Eye (tissue), 1 donor: ENCODE results near the gene TAF8.
A peak's percentile ranks its signal among the peaks of the same experiment; 100 is the strongest.

Experiments
- DNase-seq: peaks from one replicate; pipeline ENCODE4 v3.0.0-alpha.2; 2015

TAF8 gene

DNA sequence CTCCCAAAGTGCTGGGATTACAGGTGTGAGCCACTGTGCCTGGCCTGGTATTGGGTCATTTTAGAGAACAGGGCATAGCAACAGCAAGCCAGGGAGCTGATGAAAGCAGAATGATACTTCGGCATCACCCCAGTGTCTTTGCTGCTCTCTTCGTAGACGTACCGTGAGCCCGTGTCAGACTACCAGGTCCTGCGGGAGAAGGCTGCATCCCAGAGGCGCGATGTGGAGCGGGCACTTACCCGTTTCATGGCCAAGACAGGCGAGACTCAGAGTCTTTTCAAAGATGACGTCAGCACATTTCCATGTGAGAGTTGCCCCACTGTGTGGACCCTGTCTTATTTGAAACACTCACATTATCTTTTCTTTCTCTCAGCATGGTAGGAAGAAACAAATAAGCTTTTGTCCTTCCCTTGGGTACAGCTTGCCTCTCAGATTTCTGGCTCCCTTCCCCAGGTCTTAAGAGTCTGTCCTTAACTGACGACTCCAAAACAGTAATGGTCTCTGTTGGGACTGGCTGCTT is 15.9 kb downstream of the TAF8 start:
- no peak for DNase-seq

DNA sequence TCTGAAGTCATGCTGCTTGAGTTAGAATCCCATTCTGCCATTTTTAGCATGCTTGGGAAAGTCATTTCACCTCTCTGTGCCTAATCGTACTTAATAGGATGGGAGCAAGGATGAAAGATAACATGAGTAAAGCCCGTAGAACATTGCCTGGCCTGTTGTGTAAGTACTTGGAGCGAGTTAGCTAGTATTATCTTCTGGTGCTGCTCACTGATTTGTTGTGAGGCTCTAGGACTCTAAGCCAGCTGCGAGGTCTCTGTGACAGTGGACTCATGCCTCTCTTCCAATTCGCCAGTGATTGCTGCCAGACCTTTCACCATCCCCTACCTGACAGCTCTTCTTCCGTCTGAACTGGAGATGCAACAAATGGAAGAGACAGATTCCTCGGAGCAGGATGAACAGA is 17.8 kb downstream of the TAF8 start:
- no peak for DNase-seq

DNA sequence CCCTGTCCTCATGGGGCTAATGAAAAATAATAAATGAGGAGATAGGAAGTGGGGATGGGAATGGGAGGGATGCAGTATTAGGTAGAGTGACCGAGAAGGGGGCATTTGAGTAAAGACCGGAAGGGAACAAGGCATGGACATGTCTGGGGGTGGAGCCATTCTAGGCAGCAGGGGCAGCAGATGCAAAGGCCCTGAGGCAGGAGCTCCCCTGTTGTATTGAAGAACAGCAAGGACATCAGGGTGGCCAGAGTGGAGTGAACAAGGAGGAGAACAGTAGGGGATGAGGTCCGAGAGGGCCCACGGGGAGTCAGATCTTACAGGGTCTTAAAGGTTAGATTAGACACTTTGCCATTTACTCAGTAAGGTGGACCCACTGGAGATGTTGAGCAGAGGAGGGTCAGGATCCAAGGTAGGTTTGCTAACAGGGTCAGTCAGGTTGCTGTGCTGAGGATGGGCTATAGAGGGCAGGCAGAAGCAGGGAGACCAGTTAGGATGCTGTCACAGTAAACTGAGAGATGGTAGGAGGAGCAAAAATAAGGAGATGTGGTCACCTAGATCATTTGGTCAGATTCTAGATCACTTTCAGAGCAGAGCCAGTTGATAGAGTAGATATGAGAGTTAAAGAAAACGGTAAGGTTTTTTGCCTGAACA is 18.7 kb downstream of the TAF8 start:
- no peak for DNase-seq

- DNase-seq = no peak
Observed at GRCh38 chr6:42071881-42072583, 21.7 kb downstream of the TAF8 start.

GRCh38 chr6:42073287-42073686 is 23.0 kb downstream of the TAF8 start:
- no peak for DNase-seq

DNA sequence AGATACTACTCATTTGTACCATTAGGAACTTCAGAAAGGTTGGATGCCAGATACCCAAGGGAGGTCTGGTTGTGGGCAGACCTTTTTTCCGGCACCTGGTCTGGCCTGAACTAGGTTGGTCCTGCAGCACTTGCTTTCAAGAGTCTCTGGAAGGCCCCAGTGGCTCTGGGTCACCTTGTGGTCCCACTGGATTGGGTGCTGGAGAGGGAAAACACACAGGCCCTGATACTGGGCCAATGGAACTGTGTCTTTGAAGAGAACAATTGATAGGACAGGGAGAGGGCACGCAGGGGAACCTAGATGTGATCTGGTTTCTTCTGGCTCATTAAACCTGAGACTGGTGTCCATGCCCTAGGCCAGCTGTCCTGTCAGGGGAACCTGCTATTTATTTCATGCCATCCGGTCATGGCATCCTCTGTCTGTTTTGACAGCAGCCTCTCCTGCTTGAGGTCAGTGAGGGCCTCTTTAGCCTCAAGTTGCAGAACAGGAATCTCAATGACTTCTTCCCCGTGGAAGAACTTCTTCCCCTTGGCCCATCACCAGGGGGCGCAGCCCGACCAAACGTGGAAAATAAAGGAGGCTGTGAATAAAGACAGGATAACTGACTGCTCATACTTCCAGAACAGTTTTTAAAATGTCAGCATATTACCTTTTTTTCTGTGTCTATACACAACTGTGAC is 25.0 kb downstream of the TAF8 start:
- DNase-seq = peak; percentile 88

DNA sequence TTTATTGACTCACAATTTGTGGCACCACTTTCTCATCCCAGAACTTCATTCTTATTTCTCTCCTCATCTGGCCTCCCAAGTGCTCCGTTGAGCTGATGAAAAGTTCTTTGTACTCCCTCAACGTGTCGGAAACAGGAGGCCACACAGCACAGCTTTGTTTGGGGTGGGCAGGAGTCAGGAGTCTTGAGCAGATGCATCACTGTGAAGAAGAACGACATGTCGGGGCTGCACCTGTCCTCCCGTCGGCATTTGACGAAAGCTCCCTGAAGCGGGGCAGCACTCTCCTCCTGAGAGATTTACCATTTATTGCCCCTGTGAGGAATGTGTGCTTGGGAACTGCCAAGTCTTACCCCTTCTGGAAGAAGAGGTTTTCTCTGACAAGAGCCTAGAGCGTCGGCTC is 28.1 kb downstream of the TAF8 start:
- DNase-seq = no peak

- DNase-seq = no peak
Observed at GRCh38 chr6:42079941-42080464, 29.7 kb downstream of the TAF8 start.

GRCh38 chr6:42083530-42083929 is 33.2 kb downstream of the TAF8 start:
- no peak for DNase-seq

DNA sequence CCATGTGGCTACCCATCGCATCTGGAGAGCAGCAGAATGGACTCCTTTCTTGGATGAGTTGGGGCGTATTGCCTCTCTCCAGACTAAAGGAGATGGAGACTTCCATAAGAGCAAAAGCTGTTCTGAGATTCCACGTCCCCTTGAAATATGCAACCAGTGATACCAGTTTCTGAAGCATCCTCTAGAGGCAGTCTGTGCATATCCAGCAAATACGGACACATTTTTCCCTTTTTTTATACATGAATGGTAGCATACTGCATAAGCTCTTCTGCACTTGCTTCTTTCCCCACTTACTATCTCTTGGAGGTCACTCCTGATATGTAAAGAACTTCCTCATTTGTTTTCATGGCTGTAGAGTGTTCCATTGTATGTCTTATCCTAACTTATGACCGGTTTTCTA is 34.6 kb downstream of the TAF8 start:
- DNase-seq = no peak

- DNase-seq = no peak
Observed at GRCh38 chr6:42086046-42087035, 36.0 kb downstream of the TAF8 start.

- DNase-seq = no peak
Observed at GRCh38 chr6:42088101-42088591, 37.8 kb downstream of the TAF8 start.

DNA sequence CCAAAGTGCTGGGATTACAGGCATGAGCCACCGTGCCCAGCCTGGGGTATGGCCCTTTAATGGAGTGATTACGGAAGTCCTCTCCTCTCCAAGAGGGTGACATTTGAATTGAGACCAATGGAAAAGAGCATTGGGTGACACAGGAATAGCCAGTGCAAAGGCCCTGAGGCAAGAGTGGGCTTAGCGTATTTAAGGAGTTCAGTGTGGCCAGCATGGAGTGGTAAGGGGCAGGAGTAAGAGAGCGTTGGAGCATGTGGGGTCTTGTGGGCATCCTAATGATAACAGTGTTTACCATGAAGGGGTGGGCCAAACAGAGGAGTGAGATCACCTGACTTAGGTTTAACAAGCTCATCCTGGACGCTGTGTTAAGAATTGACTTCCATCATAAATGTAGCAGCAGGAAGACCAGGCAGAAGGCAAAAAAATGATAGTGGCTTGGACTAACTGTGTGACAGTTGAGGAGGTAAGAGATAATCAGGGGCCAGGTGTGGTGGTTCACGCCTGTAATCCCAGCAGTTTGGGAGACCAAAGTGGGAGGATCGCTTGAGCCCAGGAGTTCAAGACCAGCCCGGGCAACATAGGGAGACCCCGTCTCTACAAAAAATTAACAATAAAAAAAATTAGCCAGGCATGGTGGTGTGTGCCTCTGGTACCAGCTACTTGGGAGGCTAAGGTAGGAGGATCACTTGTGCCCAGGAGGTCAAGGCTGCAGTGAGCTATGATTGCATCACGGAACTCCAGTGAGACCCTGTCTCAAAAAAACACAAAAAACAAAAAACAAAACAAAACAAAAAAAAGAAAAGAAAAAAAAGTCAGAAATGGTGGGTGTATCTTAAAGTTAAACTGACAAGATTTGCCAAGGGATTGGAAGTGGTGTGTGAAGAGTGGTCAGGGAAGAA is 40.7 kb downstream of the TAF8 start:
- no peak for DNase-seq

DNA sequence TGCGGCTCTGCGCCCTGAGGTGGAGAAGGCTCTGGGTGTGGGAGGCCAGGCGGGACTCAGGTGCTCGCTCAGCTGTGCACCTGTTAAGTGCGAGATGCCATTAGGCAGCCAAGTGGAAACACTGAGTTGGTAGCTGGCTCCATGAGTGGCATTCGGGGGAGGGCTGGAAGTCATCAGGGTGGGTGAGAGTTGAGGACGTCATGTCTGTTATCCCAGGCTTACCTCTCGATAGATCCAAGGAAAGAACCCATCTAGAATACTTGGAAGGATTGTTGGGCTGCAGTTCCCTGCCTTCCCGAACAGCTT is 41.3 kb downstream of the TAF8 start:
- DNase-seq = no peak

DNA sequence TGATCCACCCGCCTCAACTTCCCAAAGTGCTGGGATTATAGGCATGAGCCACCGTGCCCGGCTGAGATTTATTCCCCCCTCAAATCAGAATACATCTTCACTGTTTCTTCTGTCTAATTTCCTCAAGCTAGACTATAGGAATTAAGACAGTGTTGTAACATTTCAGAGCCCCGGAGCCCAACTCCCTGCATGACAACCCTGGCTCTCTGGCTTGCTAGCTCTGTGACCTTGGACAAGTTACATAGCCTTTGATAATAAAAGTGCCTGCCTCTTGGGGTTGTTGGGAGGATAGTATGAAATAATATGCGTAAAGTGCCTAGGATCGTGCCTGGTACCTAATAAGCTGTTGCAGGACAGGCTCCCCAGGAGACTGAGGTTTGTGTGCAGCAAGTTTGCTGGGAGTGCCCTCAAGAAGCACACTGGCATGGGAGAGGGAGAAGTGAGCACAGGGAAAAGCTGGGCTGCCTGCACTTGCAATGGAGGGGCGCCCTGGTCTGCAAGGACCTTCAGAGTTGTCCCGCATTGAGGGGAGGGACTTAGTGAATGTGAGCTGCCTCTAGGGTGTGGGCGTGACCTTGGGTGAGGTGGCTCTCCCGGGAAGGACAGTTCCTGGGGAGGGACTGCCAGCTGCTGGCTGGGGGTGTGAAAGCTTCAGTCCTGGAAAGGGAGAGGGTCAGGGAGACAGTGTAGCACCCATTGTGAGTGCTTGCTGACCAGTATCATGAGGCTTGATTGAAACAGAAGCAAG is 43.4 kb downstream of the TAF8 start:
- DNase-seq = no peak

DNA sequence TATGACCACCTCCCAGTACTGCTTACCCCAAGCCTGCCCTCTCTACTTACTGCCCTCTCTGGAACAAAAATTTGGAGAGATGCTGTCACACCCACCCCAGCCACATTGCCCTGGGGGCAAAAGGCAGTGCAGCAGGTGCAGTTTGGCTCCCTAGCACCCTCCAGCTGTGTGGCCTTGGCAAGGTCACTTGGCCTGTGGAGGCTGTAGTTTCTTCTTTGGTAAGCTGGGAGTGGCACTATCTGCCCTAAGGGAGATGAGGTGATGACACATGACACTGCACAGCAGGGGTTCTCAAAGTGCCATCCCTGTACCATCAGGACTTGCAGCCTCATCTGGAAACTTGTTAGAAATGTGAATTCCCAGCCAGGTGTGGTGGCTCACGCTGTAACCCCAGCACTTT is 44.8 kb downstream of the TAF8 start:
- no peak for DNase-seq

- DNase-seq = no peak
Observed at GRCh38 chr6:42095776-42096541, 45.6 kb downstream of the TAF8 start.

DNA sequence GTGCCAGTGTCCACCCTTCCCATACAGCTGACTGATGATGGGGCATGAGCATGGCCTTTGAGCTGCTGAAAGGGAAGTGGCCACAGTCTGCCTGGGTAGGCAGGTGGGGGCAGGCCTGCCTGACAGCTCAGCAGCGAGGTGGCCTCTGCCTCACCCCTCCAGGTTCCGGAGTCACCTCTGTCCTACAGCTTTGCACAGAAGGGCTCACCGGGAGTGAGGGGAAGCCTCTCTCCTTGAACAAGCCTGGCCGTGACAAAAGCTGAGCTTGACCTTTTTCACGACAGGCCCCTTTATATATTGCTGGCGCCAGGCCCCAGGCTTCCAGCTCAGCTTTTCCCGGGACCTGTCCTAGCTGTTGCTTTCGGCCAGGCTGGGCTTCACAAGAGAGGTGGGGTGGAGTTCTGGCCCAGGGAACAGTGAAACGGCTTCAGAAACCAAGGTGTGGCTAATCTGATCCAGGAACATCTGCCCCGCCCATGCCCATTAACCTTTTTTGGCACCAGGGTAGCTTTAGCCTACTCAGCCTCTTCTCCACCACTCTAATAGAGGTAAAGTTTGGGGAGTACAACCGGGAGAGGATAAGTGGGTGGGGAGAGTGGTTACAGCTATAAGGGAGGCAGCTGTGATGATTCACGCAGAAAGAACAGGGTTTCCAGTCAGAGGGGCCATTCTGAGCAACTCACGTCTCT is 49.2 kb downstream of the TAF8 start:
- no peak for DNase-seq
